GM12878 (cell line): Measurements from ENCODE around the gene SDS.

Experiments
- RUNX3 ChIP-seq: IDR thresholded peaks from 2 replicates; pipeline ENCODE4 v1.6.1; 2012; ENCODE audit warnings: low read length, inconsistent platforms
- TF ChIP-seq, protein P1 (sequence below): IDR thresholded peaks from 2 replicates; pipeline ENCODE4 v1.6.1; 2011; ENCODE audit warnings: low read depth, mild to moderate bottlenecking, low read length, moderate library complexity, borderline replicate concordance; ENCODE audit errors: extremely low read depth

DNA sequence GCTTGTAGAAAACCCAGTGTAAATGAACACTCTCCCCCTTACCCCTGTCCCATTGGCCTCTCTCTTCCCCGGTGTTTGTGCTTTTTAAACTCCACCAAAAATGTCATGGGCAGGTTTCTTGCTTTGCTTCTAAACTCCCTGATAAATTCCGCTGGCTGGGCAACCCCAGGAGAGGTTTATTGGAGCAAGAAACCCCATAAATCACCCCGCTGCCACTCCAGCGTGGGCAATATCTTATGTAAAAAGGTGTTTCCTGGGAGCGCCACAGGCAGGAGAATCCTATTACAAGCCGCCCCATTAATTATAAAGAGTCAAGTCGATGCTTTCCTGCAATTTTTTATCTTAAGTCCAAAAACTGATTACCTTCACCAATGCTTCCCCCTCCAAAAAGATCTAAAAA lies 45.2 kb upstream of the SDS start:
- no peak for TF ChIP-seq RUNX3
- TF ChIP-seq, protein P1, sequence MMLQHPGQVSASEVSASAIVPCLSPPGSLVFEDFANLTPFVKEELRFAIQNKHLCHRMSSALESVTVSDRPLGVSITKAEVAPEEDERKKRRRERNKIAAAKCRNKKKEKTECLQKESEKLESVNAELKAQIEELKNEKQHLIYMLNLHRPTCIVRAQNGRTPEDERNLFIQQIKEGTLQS: no peak
